Activated naive CD4-positive, alpha-beta T cell treated with anti-CD3 and anti-CD28 coated beads for 36 hours (primary cell): Measurements from ENCODE around the gene SECISBP2L. TPM values are rescaled to one million over a fixed set of nuclear protein-coding genes. Genes with fewer than 3 reads are reported as not detected.
A peak's percentile ranks its signal among the peaks of the same experiment; 100 is the strongest.

Source experiments
- CTCF ChIA-PET: fragments of 350-600 bp; sonication (Branson Sonifier 250); formaldehyde crosslinking; loops from one replicate; lab custom pipeline; 2021; ENCODE audit warnings: antibody characterized with exemption; lab: Charles Lee
- DNase-seq: peaks from one replicate; pipeline ENCODE4 v3.0.0-alpha.2; 2020
- H3K27ac Mint-ChIP-seq: one replicate; pipeline ENCODE4 v1.8.0; 2021; ENCODE audit warnings: mild to moderate bottlenecking, mixed read lengths
- H3K27me3 Mint-ChIP-seq: one replicate; pipeline ENCODE4 v1.8.0; 2021; ENCODE audit warnings: low read depth, mixed read lengths
- H3K36me3 Mint-ChIP-seq: one replicate; pipeline ENCODE4 v1.8.0; 2021; ENCODE audit warnings: low read depth, mixed read lengths
- H3K4me1 Mint-ChIP-seq: one replicate; pipeline ENCODE4 v1.8.0; 2021; ENCODE audit warnings: low read depth, mixed read lengths
- H3K4me3 Mint-ChIP-seq: one replicate; pipeline ENCODE4 v1.8.0; 2021; ENCODE audit warnings: mild to moderate bottlenecking, moderate library complexity, mixed read lengths
- H3K9me3 Mint-ChIP-seq: one replicate; pipeline ENCODE4 v1.8.0; 2021; ENCODE audit warnings: mixed read lengths
- intact Hi-C: fragments of 100-400 bp; cut with micrococcal nuclease; formaldehyde crosslinking; loops from one replicate; pipeline ENCODE4 v1.15.1; 2023
- total RNA-seq, 2 experiments: library from RNA; stranded (reverse); gene quantifications; one replicate each; pipeline ENCODE4 v1.2.3, GENCODE V29; 2021

Gene SECISBP2L, protein sequence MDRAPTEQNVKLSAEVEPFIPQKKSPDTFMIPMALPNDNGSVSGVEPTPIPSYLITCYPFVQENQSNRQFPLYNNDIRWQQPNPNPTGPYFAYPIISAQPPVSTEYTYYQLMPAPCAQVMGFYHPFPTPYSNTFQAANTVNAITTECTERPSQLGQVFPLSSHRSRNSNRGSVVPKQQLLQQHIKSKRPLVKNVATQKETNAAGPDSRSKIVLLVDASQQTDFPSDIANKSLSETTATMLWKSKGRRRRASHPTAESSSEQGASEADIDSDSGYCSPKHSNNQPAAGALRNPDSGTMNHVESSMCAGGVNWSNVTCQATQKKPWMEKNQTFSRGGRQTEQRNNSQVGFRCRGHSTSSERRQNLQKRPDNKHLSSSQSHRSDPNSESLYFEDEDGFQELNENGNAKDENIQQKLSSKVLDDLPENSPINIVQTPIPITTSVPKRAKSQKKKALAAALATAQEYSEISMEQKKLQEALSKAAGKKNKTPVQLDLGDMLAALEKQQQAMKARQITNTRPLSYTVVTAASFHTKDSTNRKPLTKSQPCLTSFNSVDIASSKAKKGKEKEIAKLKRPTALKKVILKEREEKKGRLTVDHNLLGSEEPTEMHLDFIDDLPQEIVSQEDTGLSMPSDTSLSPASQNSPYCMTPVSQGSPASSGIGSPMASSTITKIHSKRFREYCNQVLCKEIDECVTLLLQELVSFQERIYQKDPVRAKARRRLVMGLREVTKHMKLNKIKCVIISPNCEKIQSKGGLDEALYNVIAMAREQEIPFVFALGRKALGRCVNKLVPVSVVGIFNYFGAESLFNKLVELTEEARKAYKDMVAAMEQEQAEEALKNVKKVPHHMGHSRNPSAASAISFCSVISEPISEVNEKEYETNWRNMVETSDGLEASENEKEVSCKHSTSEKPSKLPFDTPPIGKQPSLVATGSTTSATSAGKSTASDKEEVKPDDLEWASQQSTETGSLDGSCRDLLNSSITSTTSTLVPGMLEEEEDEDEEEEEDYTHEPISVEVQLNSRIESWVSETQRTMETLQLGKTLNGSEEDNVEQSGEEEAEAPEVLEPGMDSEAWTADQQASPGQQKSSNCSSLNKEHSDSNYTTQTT
- 10 to 100 TPM; 17.4 to 18.6 TPM for total RNA-seq

- DNase-seq: peak; percentile 95
- H3K4me1 Mint-ChIP-seq: peaks cover 19% of the 10 kb centered on the region
- peak within 1 kb of the TSS; percentile 91 for H3K4me3 Mint-ChIP-seq
- H3K36me3 Mint-ChIP-seq: no peaks in the 10 kb centered on the region
- peak within 1 kb of the TSS; percentile 81 for H3K27ac Mint-ChIP-seq
- no peaks in the 10 kb centered on the region for H3K27me3 Mint-ChIP-seq
- no peaks in the 10 kb centered on the region for H3K9me3 Mint-ChIP-seq
- CTCF ChIA-PET: interaction anchor here (0.8 to 1.5 kb wide), 7 partner anchors 14 to 184 kb away, joined by 3 to 4 read pairs (median 3); partner anchors contain the start of gene EID1
- intact Hi-C loops: loop anchor here (1.0 to 2.0 kb wide), 10 partner anchors 14 to 1378 kb away; partner anchors contain the start of genes CEP152, COPS2, DTWD1 and DUT
Measured at GRCh38 chr15:49046220-49047102, at the start of gene SECISBP2L. SECISBP2L (minus strand) TSS chr15:49046446; CDS start chr15:49046299, 147 bp downstream.

- Mint-ChIP-seq H3K4me3 (no peak overlapping the region), H3K9me3 (no peaks in the 10 kb centered on the region), H3K27me3 (no peaks in the 10 kb centered on the region), H3K36me3 (peaks cover 5% of the 10 kb centered on the region), H3K27ac (no peak overlapping the region), H3K4me1 (no peaks in the 10 kb centered on the region)
- no peak for DNase-seq
- CTCF ChIA-PET: no interaction called here
- intact Hi-C loops: no loop called here
Measured at GRCh38 chr15:49094923-49095322, 48.7 kb upstream of the SECISBP2L start.

GRCh38 chr15:49093252-49094105 is 47.2 kb upstream of the SECISBP2L start:
- no peaks in the 10 kb centered on the region for H3K4me1 Mint-ChIP-seq
- no peak overlapping the region for H3K4me3 Mint-ChIP-seq
- DNase-seq: no peak
- H3K27me3 Mint-ChIP-seq: no peaks in the 10 kb centered on the region
- intact Hi-C loops: no loop called here
- no peak overlapping the region for H3K27ac Mint-ChIP-seq
- CTCF ChIA-PET: no interaction called here
- peaks cover 3% of the 10 kb centered on the region for H3K36me3 Mint-ChIP-seq
- H3K9me3 Mint-ChIP-seq: no peaks in the 10 kb centered on the region

- Mint-ChIP-seq H3K27ac (no peak overlapping the region), H3K36me3 (no peaks in the 10 kb centered on the region), H3K4me1 (no peaks in the 10 kb centered on the region), H3K4me3 (no peak overlapping the region), H3K27me3 (no peaks in the 10 kb centered on the region), H3K9me3 (no peaks in the 10 kb centered on the region)
- intact Hi-C loops: no loop called here
- CTCF ChIA-PET: interaction anchor here (0.5 to 0.9 kb wide), 2 partner anchors 12 to 759 kb away, joined by 3 read pairs; no protein-coding TSS in a partner anchor
- DNase-seq: no peak
Measured at GRCh38 chr15:49088996-49089395, 42.8 kb upstream of the SECISBP2L start.

DNA sequence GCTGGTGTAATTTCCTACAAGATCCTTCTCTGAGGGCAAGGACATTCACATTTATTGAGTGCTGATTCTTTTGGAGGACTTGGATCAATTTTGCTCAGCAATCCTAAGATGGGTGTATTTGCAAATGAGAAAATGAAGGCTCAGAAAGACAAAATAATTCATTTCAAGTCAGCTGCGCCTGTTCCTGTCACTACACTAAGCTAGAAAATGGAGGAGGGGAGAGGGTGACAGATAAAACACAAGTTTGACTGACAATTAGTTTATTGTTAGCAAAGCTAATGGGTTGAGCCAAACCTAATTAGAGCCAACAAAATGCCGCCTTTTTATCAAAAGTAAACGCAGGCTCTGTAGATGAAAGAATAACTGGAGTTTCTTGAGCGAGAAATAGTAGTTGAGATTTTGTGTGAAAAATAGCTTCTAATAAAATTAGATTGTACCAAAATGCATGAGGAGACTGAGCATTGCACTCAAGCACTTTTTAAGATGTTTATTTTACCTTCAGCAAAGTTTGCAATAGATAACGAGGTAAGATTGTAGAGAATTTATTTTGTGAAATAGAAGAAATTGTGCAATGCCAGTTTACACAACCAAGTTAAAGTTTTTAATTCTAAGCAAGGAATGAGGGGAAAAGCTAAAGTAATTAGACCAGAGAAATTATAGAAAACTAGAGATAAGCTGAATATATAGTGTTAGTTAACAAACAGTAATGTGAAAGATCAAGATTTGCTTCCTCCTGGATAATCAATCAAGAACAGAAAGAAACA is 39.6 kb upstream of the SECISBP2L start:
- Mint-ChIP-seq H3K36me3 (no peaks in the 10 kb centered on the region), H3K9me3 (no peaks in the 10 kb centered on the region), H3K27ac (no peak overlapping the region), H3K4me3 (no peak overlapping the region), H3K4me1 (no peaks in the 10 kb centered on the region), H3K27me3 (no peaks in the 10 kb centered on the region)
- intact Hi-C loops: no loop called here
- CTCF ChIA-PET: no interaction called here
- no peak for DNase-seq

DNA sequence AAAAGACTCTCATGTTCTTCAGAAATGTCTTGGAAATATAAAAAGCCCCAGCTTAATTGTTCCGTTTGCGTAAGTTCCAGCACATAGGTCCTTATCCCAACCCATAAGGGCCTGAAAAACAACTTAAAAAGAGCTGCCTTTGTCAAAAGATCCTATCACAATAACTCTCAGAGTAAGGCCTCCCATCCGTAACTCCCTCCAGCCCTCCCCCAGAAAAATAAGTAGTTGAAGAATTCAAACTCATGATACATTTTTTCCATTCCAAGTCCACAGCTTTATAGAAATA is 38.0 kb upstream of the SECISBP2L start:
- Mint-ChIP-seq H3K27ac (no peak overlapping the region), H3K4me1 (no peaks in the 10 kb centered on the region), H3K4me3 (no peak overlapping the region), H3K27me3 (no peaks in the 10 kb centered on the region), H3K36me3 (no peaks in the 10 kb centered on the region), H3K9me3 (no peaks in the 10 kb centered on the region)
- intact Hi-C loops: no loop called here
- CTCF ChIA-PET: interaction anchor here (1.0 kb wide), 1 partner anchor 109 kb away, joined by 4 read pairs; no protein-coding TSS in a partner anchor
- DNase-seq: no peak

- no peaks in the 10 kb centered on the region for H3K4me1 Mint-ChIP-seq
- no peaks in the 10 kb centered on the region for H3K36me3 Mint-ChIP-seq
- H3K9me3 Mint-ChIP-seq: no peaks in the 10 kb centered on the region
- intact Hi-C loops: no loop called here
- no peak overlapping the region for H3K4me3 Mint-ChIP-seq
- DNase-seq: no peak
- H3K27me3 Mint-ChIP-seq: no peaks in the 10 kb centered on the region
- H3K27ac Mint-ChIP-seq: no peak overlapping the region
- CTCF ChIA-PET: interaction anchor here (0.7 to 1.0 kb wide), 2 partner anchors 108 to 118 kb away, joined by 3 to 4 read pairs; no protein-coding TSS in a partner anchor
Measured at GRCh38 chr15:49083401-49084284, 37.4 kb upstream of the SECISBP2L start.

- no peak overlapping the region for H3K4me3 Mint-ChIP-seq
- H3K27ac Mint-ChIP-seq: no peak overlapping the region
- intact Hi-C loops: no loop called here
- no peaks in the 10 kb centered on the region for H3K4me1 Mint-ChIP-seq
- no peak for DNase-seq
- no peaks in the 10 kb centered on the region for H3K9me3 Mint-ChIP-seq
- no peaks in the 10 kb centered on the region for H3K36me3 Mint-ChIP-seq
- H3K27me3 Mint-ChIP-seq: no peaks in the 10 kb centered on the region
- CTCF ChIA-PET: interaction anchor here (0.7 to 1.0 kb wide), 2 partner anchors 117 to 221 kb away, joined by 3 read pairs; no protein-coding TSS in a partner anchor
Measured at GRCh38 chr15:49082960-49083359, 36.7 kb upstream of the SECISBP2L start.

GRCh38 chr15:49079340-49080039 is 33.2 kb upstream of the SECISBP2L start:
- Mint-ChIP-seq H3K27ac (no peak overlapping the region), H3K27me3 (no peaks in the 10 kb centered on the region), H3K4me1 (no peaks in the 10 kb centered on the region), H3K4me3 (no peak overlapping the region), H3K36me3 (no peaks in the 10 kb centered on the region), H3K9me3 (peaks cover 1% of the 10 kb centered on the region)
- intact Hi-C loops: no loop called here
- DNase-seq: no peak
- CTCF ChIA-PET: no interaction called here
